Endothelial cell of umbilical vein (primary cell): ENCODE data around the gene LRRN3. TPM values are rescaled to one million over a fixed set of nuclear protein-coding genes. Genes with fewer than 3 reads are reported as not detected.
A peak's percentile ranks its signal among the peaks of the same experiment; 100 is the strongest.

ENCODE experiments used
- BruUV-seq: library from RNA; stranded (reverse); fragments of 400-500 nt; replicated peaks from 2 replicates; lab custom pipeline; 2021; lab: Mats Ljungman, UMichigan
- CTCF ChIA-PET: fragments of 300-600, 350-600 bp; sonication (Branson Sonifier 250); formaldehyde crosslinking; loops from one replicate; lab custom pipeline; 2021; ENCODE audit warnings: antibody characterized with exemption, inconsistent platforms; lab: Charles Lee
- POLR2A ChIA-PET: fragments of 300-600, 350-600 bp; sonication (Branson Sonifier 250); formaldehyde crosslinking; loops from one replicate; lab custom pipeline; 2021; ENCODE audit warnings: antibody characterized with exemption, inconsistent platforms; lab: Charles Lee
- DNase-seq: peaks from one replicate; pipeline ENCODE4 v3.0.0-alpha.2; 2011; ENCODE audit warnings: low read depth, low spot score
- FAIRE-seq: peaks from 2 replicates; lab custom pipeline; 2011; peaks lifted over from hg19 to GRCh38; lab: Jason Lieb, UNC
- H2AFZ ChIP-seq: 2 replicates; pipeline ENCODE4 v1.6.0; 2012; ENCODE audit warnings: low read depth, low read length, control low read depth, inconsistent platforms
- H3K27ac ChIP-seq: 2 replicates; pipeline ENCODE4 v1.5.1; 2011; ENCODE audit warnings: low read depth, mild to moderate bottlenecking, control low read depth, low read length, moderate library complexity; ENCODE audit not compliant: insufficient read depth
- H3K27me3 ChIP-seq, 2 experiments: 2 replicates each; pipeline versions ENCODE4 v1.6.0 to v1.6.1; 2011; ENCODE audit warnings: low read length in 2 of 2, mixed read lengths in 1 of 2; ENCODE audit not compliant: control insufficient read depth in 2 of 2, insufficient read depth in 2 of 2
- H3K36me3 ChIP-seq, 2 experiments: 2 replicates in 1 of 2; 3 replicates in 1 of 2; pipeline ENCODE4 v1.5.1; 2011; ENCODE audit warnings: low read length in 2 of 2, mild to moderate bottlenecking in 1 of 2, moderate library complexity in 1 of 2; ENCODE audit not compliant: control insufficient read depth in 2 of 2, insufficient read depth in 2 of 2; ENCODE audit errors: extremely low read depth in 1 of 2
- H3K4me1 ChIP-seq: 3 replicates; pipeline ENCODE4 v1.5.1; 2011; ENCODE audit warnings: mild to moderate bottlenecking, low read length; ENCODE audit not compliant: control insufficient read depth, insufficient read depth; ENCODE audit errors: extremely low read depth
- H3K4me2 ChIP-seq: 2 replicates; pipeline ENCODE4 v1.6.1; 2011; ENCODE audit warnings: low read length, control low read depth, mixed read lengths; ENCODE audit not compliant: insufficient read depth
- H3K4me3 ChIP-seq, 3 experiments: fragments of 200-600 bp in 1 of 3; sonication (generic), shearing (Covaris generic) in 1 of 3; replicated peaks in 1 of 3; 2 replicates each; pipeline ENCODE4 v1.5.1; 2011 to 2016; ENCODE audit warnings: control low read depth in 3 of 3, low read length in 3 of 3, mild to moderate bottlenecking in 2 of 3, inconsistent platforms in 1 of 3, low read depth in 1 of 3, moderate library complexity in 1 of 3; ENCODE audit not compliant: insufficient read depth in 1 of 3
- H3K79me2 ChIP-seq: 2 replicates; pipeline ENCODE4 v1.6.0; 2012; ENCODE audit warnings: low read length, inconsistent platforms; ENCODE audit not compliant: control insufficient read depth, insufficient read depth
- H3K9ac ChIP-seq: replicated peaks from 2 replicates; pipeline ENCODE3; 2011; ENCODE audit warnings: low read length, control low read depth; ENCODE audit not compliant: insufficient read depth; ENCODE audit errors: extremely low read depth
- H3K9me1 ChIP-seq: replicated peaks from 3 replicates; pipeline ENCODE4 v1.6.0; 2011; ENCODE audit warnings: mild to moderate bottlenecking, low read length; ENCODE audit not compliant: control insufficient read depth, insufficient read depth; ENCODE audit errors: extremely low read depth
- H3K9me3 ChIP-seq: replicated peaks from 2 replicates; pipeline ENCODE4 v1.5.1; 2012; ENCODE audit warnings: low read length, inconsistent platforms; ENCODE audit not compliant: control insufficient read depth, insufficient read depth
- H4K20me1 ChIP-seq: replicated peaks from 2 replicates; pipeline ENCODE3; 2011; ENCODE audit warnings: mild to moderate bottlenecking, low read length; ENCODE audit not compliant: control insufficient read depth, insufficient read depth; ENCODE audit errors: extremely low read depth
- EZH2 ChIP-seq: IDR thresholded peaks from 2 replicates; pipeline ENCODE4 v1.6.1; 2012; ENCODE audit warnings: borderline replicate concordance, low read depth, mild to moderate bottlenecking, moderate library complexity, low read length, inconsistent platforms; ENCODE audit not compliant: severe bottlenecking
- FOS ChIP-seq: IDR thresholded peaks from 2 replicates; pipeline ENCODE4 v1.6.1; 2011; ENCODE audit warnings: mild to moderate bottlenecking, low read length, moderate library complexity, borderline replicate concordance; ENCODE audit not compliant: insufficient read depth
- GATA2 ChIP-seq: IDR thresholded peaks from 2 replicates; pipeline ENCODE4 v1.7.0; 2011; ENCODE audit warnings: low read depth, mild to moderate bottlenecking, moderate library complexity, mixed read lengths, low read length; ENCODE audit not compliant: insufficient read length, insufficient read depth
- JUN ChIP-seq: IDR thresholded peaks from 2 replicates; pipeline ENCODE4 v1.6.1; 2011; ENCODE audit warnings: borderline replicate concordance, low read depth; ENCODE audit not compliant: insufficient read length, insufficient read depth
- MYC ChIP-seq: IDR thresholded peaks from one replicate; pipeline ENCODE4 v1.6.1; 2011; ENCODE audit warnings: mild to moderate bottlenecking, low read depth, low read length
- POLR2A ChIP-seq: IDR thresholded peaks from 2 replicates; pipeline ENCODE4 v1.6.1; 2012; ENCODE audit warnings: low read depth, mild to moderate bottlenecking, control low read depth, low read length
- POLR2AphosphoS5 ChIP-seq: IDR thresholded peaks from 2 replicates; pipeline ENCODE4 v1.6.1; 2012; ENCODE audit warnings: low read depth, mild to moderate bottlenecking, control low read depth, low read length, moderate library complexity; ENCODE audit not compliant: insufficient read depth
- dilution Hi-C: fragments of 300-500 bp; cut with MboI; formaldehyde crosslinking; loops from one replicate; pipeline ENCODE4 v1.15.0; 2019; ENCODE audit warnings: low sequenced_read_pairs; ENCODE audit not compliant: extremely low pct_ligation_motif_present
- intact Hi-C: fragments of 100-400 bp; cut with micrococcal nuclease; formaldehyde crosslinking; loops from one replicate; pipeline ENCODE4 v1.10.0; 2022
- polyA plus RNA-seq, 4 experiments: library from polyadenylated mRNA; depleted of rRNA in 3 of 4; stranded (reverse) in 3 of 4; unstranded in 1 of 4; fragments of >200 nt; gene quantifications; 2 replicates each; pipeline versions ENCODE4 v1.2.1 to v1.2.3, GENCODE V29; 2011 to 2012; ENCODE audit warnings: missing spikeins in 1 of 4
- total RNA-seq: library from RNA; stranded (reverse); gene quantifications from 2 replicates; pipeline ENCODE4 v1.2.3, GENCODE V29; 2021
- TF ChIP-seq, protein P1 (sequence below), 2 donors: IDR thresholded peaks; 1 replicate in 1 of 2; 2 replicates in 1 of 2; pipeline ENCODE4 v1.5.1; 2011; ENCODE audit warnings: low read length in 2 of 2, mild to moderate bottlenecking in 2 of 2, moderate library complexity in 2 of 2, control low read depth in 1 of 2, inconsistent platforms in 1 of 2, low read depth in 1 of 2; ENCODE audit not compliant: insufficient read depth in 1 of 2; ENCODE audit errors: extremely low read depth in 1 of 2
- TF ChIP-seq, protein P2 (sequence below): IDR thresholded peaks from 2 replicates; pipeline ENCODE4 v1.6.1; 2011; ENCODE audit not compliant: insufficient read depth, insufficient read length

Gene LRRN3
- total and polyA plus RNA-seq, 2 donors (not counting 3 experiments of a cell fraction or from before 2014, with no cell fraction given): not detected

DNA sequence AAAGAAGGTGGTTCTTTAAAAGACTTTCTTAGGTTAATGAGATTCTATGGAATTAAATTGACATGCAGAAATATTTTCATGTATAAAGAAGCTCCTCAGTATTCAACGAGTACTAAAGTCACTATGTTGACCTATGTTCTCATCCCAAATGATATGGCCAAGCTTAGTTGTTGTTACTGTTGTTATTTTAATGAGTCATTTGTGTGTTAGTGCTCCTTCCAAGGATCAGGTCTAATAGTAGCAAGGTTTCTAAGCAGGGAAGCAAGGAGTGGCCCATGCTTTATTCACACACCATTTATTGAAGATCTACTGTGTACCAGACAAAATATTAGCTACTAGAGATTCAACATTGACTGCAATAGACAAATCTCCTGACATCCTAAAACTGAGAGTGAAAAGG lies 41.9 kb downstream of the LRRN3 start:
- intact Hi-C loops: no loop called here
- CTCF ChIA-PET: interaction anchor here (1.2 kb wide), 1 partner anchor 106 kb away, joined by 3 read pairs; no protein-coding TSS in a partner anchor
- H4K20me1 ChIP-seq: no peaks in the 10 kb centered on the region
- H3K36me3 ChIP-seq: no peaks in the 10 kb centered on the region
- no peak overlapping the region for H3K27ac ChIP-seq
- FAIRE-seq (peak; percentile 59), DNase-seq (peak; percentile 9)
- BruUV-seq: no TSS peak
- no peaks in the 10 kb centered on the region for H3K79me2 ChIP-seq
- TF ChIP-seq, protein P1, sequence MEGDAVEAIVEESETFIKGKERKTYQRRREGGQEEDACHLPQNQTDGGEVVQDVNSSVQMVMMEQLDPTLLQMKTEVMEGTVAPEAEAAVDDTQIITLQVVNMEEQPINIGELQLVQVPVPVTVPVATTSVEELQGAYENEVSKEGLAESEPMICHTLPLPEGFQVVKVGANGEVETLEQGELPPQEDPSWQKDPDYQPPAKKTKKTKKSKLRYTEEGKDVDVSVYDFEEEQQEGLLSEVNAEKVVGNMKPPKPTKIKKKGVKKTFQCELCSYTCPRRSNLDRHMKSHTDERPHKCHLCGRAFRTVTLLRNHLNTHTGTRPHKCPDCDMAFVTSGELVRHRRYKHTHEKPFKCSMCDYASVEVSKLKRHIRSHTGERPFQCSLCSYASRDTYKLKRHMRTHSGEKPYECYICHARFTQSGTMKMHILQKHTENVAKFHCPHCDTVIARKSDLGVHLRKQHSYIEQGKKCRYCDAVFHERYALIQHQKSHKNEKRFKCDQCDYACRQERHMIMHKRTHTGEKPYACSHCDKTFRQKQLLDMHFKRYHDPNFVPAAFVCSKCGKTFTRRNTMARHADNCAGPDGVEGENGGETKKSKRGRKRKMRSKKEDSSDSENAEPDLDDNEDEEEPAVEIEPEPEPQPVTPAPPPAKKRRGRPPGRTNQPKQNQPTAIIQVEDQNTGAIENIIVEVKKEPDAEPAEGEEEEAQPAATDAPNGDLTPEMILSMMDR (IDR thresholded peaks at IDR 0.05; ENCODE audit: extremely low read depth in 1 of 2, insufficient read depth in 1 of 2, low read depth in 1 of 2, low read length in 2 of 2): no peak
- TF ChIP-seq, protein P2, sequence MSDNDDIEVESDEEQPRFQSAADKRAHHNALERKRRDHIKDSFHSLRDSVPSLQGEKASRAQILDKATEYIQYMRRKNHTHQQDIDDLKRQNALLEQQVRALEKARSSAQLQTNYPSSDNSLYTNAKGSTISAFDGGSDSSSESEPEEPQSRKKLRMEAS: no peak
- TF ChIP-seq FOS (peak; percentile 59), EZH2 (no peak), MYC (no peak), POLR2AphosphoS5 (no peak), POLR2A (no peak), JUN (peak; percentile 39), GATA2 (no peak)
- no peak overlapping the region for H3K4me3 ChIP-seq
- no peak overlapping the region for H3K4me2 ChIP-seq
- H2AFZ ChIP-seq: no peak overlapping the region
- H3K27me3 ChIP-seq: no peaks in the 10 kb centered on the region
- dilution Hi-C loops: no loop called here
- no peaks in the 10 kb centered on the region for H3K9me3 ChIP-seq
- H3K4me1 ChIP-seq: peaks cover 6% of the 10 kb centered on the region
- POLR2A ChIA-PET: no interaction called here
- H3K9me1 ChIP-seq: no peaks in the 10 kb centered on the region
- H3K9ac ChIP-seq: no peak overlapping the region
